AG09309 (cell line): ENCODE measurements around the gene EBPL.
A peak's percentile ranks its signal among the peaks of the same experiment; 100 is the strongest.

ENCODE experiments used
- DNase-seq: peaks from one replicate; pipeline ENCODE4 v3.0.0-alpha.2; 2010; ENCODE audit warnings: low read depth
- H3K4me3 ChIP-seq: 2 replicates; pipeline ENCODE4 v1.5.1; 2011; ENCODE audit warnings: mild to moderate bottlenecking, low read depth, low read length, moderate library complexity; ENCODE audit not compliant: control insufficient read depth
- TF ChIP-seq, protein P1 (sequence below): IDR thresholded peaks from 2 replicates; pipeline ENCODE4 v1.5.1; 2011; ENCODE audit warnings: mild to moderate bottlenecking, low read depth, low read length, inconsistent platforms; ENCODE audit not compliant: insufficient read depth, control insufficient read depth; ENCODE audit errors: missing control alignments

EBPL gene

DNA sequence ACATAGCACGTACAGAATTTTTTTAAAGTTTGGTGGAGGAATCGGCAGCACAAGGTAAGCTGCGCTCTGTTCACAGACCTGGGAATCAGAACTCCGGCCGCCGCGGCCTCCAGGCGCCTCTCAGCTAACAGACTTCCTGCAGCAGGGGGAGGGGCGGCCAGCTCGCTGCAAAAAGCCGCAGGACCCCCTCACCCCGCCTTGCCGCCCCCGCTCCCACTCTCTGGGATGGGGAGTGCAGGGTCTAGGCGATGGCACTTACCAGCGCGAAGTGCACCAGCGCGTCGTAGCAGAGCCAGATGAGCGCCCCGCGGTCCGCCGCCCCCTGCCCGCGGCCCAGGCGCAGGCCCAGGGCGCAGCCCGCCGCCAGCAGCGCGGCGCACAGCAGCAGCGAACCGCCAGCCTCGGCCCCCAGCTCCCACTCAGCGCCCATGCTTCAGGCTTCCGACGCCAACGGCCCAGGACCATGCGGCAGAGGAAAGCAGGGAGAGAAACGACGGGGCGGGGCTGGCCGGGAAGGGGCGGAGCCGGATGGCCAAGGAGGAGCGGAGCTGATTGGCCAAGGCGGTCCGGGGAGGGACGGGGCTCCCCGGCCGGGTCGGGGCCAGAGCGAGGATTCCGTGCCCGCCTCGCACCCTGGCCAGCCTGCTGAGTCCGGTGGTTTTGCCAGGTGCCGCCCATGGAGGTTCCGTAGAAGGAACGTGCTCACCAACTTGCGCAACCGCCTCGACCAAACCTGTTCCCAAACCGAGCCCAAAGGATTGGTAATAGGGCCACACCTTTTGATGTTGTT is at the start of gene EBPL:
TSS of gene EBPL (minus strand) at position 492 of the 790 bp plus-strand sequence. CDS start at position 430, 62 bp downstream.
- DNase-seq: no peak
- TF ChIP-seq, protein P1, sequence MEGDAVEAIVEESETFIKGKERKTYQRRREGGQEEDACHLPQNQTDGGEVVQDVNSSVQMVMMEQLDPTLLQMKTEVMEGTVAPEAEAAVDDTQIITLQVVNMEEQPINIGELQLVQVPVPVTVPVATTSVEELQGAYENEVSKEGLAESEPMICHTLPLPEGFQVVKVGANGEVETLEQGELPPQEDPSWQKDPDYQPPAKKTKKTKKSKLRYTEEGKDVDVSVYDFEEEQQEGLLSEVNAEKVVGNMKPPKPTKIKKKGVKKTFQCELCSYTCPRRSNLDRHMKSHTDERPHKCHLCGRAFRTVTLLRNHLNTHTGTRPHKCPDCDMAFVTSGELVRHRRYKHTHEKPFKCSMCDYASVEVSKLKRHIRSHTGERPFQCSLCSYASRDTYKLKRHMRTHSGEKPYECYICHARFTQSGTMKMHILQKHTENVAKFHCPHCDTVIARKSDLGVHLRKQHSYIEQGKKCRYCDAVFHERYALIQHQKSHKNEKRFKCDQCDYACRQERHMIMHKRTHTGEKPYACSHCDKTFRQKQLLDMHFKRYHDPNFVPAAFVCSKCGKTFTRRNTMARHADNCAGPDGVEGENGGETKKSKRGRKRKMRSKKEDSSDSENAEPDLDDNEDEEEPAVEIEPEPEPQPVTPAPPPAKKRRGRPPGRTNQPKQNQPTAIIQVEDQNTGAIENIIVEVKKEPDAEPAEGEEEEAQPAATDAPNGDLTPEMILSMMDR: no peak
- peak within 1 kb of the TSS; percentile 74 for H3K4me3 ChIP-seq

DNA sequence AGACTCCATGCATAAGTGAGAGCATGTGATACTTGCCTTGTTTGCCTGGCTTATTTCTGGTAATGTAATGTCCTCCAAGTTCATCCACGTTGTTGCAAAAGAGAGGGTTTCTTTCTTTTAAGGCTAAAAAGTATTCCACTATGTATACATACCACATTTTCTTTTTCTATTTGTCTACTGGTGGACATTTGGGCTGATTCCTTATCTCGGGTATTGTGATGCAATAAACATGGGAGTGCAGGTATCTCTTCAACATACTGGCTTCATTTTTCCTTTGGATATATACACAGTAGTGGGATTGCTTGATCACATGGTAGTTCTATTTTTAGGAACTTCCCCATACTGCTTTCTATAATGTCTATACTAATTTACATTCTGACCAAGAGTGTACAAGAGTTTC is 49.6 kb upstream of the EBPL start:
- H3K4me3 ChIP-seq: no peak overlapping the region
- TF ChIP-seq, protein P1: no peak
- no peak for DNase-seq

DNA sequence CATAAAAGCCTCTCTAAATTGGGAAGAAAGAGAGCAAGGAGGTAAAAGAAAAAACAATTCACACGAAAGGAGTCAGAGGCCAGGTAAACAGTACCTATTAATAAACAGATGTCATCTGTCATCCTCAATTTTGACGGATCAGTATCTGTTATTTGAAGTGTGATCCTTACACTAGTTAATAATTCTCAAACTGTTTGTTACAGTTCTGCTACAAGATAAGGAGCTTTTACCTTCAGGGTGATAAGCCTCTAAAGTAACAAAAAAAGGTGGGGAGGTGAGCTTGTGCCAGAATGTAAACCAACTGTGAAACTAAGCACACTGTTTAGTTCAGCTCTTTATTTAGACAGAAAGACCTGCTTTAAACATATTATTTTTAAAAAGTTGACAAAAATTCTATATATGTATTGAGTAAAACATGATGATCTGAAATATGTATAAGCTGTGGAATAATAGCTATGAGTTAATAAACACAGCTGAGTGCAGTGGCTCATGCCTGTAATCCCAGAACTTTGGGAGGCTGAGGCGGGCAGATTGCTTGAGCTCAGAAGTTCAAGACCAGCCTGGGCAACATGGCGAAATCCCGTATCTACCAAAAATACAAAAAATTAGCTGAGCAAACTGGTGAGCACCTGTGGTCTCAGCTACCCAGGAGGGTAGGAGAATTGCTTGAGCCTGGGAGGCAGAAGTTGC is 48.4 kb upstream of the EBPL start:
- DNase-seq: no peak
- TF ChIP-seq, protein P1: no peak
- H3K4me3 ChIP-seq: no peak overlapping the region

DNA sequence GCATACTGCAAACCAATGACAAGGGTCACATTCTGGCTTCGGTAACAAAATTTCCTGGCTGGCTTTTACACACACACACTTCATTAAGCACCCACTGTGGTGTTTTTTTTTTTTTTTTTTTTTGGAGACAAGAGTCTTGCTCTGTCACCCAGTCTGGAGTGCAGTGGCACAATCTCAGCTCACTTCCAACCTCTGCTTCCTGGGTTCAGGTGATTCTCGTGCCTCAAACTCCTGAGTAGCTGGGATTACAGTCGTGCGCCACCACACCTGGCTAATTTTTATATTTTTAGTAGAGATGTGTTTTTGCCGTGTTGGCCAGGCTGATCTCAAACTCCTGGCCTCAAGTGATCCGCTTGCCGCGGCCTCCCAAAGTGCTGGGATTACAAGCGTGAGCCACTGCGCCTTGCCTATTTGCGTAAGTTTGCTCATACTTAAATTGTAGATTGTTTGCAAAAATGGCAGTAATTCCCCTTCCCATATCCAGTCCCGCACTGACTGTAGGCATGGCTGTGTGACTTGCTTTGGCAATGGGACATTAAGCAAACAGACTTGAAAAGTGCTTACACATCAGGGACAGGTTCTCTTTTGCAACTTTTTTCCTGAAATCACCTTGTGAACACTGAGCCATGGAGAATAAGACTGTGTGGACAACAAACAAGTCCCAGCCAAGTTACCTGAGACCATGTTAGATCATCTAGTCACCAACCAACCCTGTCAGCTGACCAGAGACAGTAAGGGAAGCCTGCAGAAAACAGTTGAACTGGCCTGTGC is 42.1 kb upstream of the EBPL start:
- TF ChIP-seq, protein P1: no peak
- no peak overlapping the region for H3K4me3 ChIP-seq
- no peak for DNase-seq

DNA sequence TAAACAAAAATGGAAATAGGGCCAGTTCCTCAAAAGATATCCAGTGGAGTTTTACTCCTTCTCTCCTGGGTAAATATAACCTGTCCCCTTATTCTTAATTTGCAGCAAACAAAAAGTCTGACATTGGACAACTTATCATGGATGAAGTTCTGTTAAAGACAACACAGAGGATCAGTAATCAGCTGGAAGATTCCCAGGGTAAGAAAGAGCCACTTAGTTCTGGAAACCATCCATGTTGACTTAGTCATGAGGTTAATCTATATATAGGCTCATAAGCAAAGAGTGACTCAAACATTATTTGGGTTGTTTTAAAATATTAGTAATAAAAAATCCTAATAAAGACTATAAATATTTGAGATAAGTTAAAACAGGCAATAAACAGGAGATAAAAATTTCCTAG is 40.5 kb upstream of the EBPL start:
- peak; percentile 27 for DNase-seq
- H3K4me3 ChIP-seq: no peak overlapping the region
- TF ChIP-seq, protein P1: no peak

DNA sequence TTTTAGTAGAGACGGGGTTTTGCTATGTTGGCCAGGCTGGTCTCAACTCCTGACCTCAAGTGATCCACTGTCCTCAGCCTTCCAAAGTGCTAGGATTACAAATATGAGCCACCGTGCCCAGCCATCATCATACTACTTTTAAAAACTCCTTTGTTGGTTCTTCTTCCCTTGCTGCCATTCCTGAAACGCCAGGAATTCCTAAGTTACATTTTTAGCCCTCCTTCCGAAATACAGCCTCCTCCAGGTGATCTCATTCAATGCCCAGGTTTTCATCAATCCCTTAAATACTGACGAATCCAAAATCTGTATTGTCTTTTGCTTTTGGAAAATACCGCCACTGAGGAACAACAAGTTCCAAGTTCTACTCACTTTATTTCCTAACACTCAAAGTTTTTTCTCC is 25.3 kb upstream of the EBPL start:
- H3K4me3 ChIP-seq: no peak overlapping the region
- TF ChIP-seq, protein P1: no peak
- DNase-seq: no peak
